MM.1S (cell line): ENCODE results near the gene SLC35F1.

Source experiments
- DNase-seq: peaks from one replicate; pipeline ENCODE4 v3.0.0-alpha.2; 2015
- H2AFZ ChIP-seq: fragments of 300-600 bp; sonication (generic); 2 replicates; pipeline ENCODE4 v1.6.0; 2016; ENCODE audit warnings: antibody characterized with exemption, low read length
- H3F3A ChIP-seq: fragments of 300-600 bp; sonication (generic); 2 replicates; pipeline ENCODE4 v1.6.1; 2016; ENCODE audit warnings: mild to moderate bottlenecking, antibody characterized with exemption, low read length, moderate library complexity, mixed read lengths; ENCODE audit not compliant: insufficient read depth
- H3K27ac ChIP-seq: fragments of 300-600 bp; sonication (generic); 2 replicates; pipeline ENCODE4 v1.5.1; 2016; ENCODE audit warnings: mild to moderate bottlenecking, low read length
- H3K27me3 ChIP-seq: fragments of 300-600 bp; sonication (generic); replicated peaks from 2 replicates; pipeline ENCODE4 v1.6.0; 2016; ENCODE audit warnings: low read length; ENCODE audit not compliant: insufficient read depth
- H3K36me3 ChIP-seq: fragments of 300-600 bp; sonication (generic); replicated peaks from 2 replicates; pipeline ENCODE4 v1.6.1; 2016; ENCODE audit warnings: mild to moderate bottlenecking, low read length, mixed read lengths; ENCODE audit not compliant: insufficient read depth
- H3K4me1 ChIP-seq: fragments of 300-600 bp; sonication (generic); 2 replicates; pipeline ENCODE4 v1.6.1; 2016; ENCODE audit warnings: low read length, mixed read lengths
- H3K4me2 ChIP-seq: fragments of 300-600 bp; sonication (generic); 2 replicates; pipeline ENCODE4 v1.6.0; 2016; ENCODE audit warnings: low read depth, low read length
- H3K4me3 ChIP-seq: fragments of 300-600 bp; sonication (generic); 2 replicates; pipeline ENCODE4 v1.5.1; 2016; ENCODE audit warnings: low read length, mixed read lengths
- H3K79me2 ChIP-seq: fragments of 300-600 bp; sonication (generic); 2 replicates; pipeline ENCODE4 v1.6.1; 2016; ENCODE audit warnings: mixed run types, low read length, mixed read lengths
- H3K9ac ChIP-seq: fragments of 300-600 bp; sonication (generic); 2 replicates; pipeline ENCODE4 v1.6.1; 2016; ENCODE audit warnings: low read length, mixed read lengths
- H3K9me2 ChIP-seq: fragments of 300-600 bp; sonication (generic); replicated peaks from 2 replicates; pipeline ENCODE4 v1.6.1; 2016; ENCODE audit warnings: mild to moderate bottlenecking, low read length, mixed read lengths; ENCODE audit not compliant: insufficient read depth
- H3K9me3 ChIP-seq: fragments of 300-600 bp; sonication (generic); replicated peaks from 2 replicates; pipeline ENCODE4 v1.6.1; 2016; ENCODE audit warnings: mild to moderate bottlenecking, low read length, mixed read lengths; ENCODE audit not compliant: insufficient read depth
- H4K20me1 ChIP-seq: fragments of 300-600 bp; sonication (generic); 2 replicates; pipeline ENCODE4 v1.6.1; 2016; ENCODE audit warnings: mild to moderate bottlenecking, low read length, moderate library complexity, mixed read lengths; ENCODE audit not compliant: insufficient read depth
- EZH2 ChIP-seq: fragments of 300-600 bp; sonication (generic); optimal IDR thresholded peaks from 2 replicates; pipeline ENCODE3; 2017; ENCODE audit warnings: low read depth, mild to moderate bottlenecking, antibody characterized with exemption, low read length, mixed read lengths
- EZH2phosphoT487 ChIP-seq: fragments of 300-600 bp; sonication (generic); IDR thresholded peaks from 2 replicates; pipeline ENCODE4 v1.6.1; 2018; ENCODE audit warnings: antibody characterized with exemption, low read length
- TF ChIP-seq, protein P1 (sequence below): fragments of 300-600 bp; sonication (generic); IDR thresholded peaks from 2 replicates; pipeline ENCODE4 v1.5.1; 2016; ENCODE audit warnings: antibody characterized with exemption, low read length, mixed read lengths

Gene SLC35F1

GRCh38 chr6:117932001-117932400 is 24.9 kb downstream of the SLC35F1 start:
- no peaks in the 10 kb centered on the region for H3F3A ChIP-seq

DNA sequence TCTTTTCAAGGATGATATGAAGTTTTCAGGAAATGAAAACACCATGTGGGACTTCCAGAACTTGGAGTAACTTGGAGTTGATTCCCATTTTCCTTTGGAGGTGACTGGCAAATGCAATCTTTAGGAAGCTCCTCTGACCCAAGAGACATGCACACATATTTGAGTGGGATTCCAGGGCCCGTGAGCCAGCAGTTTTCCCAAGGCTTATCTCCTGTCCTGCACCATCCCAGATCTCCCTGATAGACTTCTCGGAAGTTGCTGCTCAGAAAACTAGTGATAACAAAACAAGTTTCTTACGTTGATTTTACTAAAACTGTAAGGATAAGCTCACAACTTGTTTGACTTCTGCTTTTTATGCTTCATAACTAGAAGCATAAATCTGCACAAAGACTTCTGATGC is 25.6 kb downstream of the SLC35F1 start:
- H3K79me2 ChIP-seq, result no peaks in the 10 kb centered on the region
- no peaks in the 10 kb centered on the region for H4K20me1 ChIP-seq
- no peaks in the 10 kb centered on the region for H3K27me3 ChIP-seq
- TF ChIP-seq EZH2 (no peak), EZH2phosphoT487 (no peak)
- TF ChIP-seq, protein P1, sequence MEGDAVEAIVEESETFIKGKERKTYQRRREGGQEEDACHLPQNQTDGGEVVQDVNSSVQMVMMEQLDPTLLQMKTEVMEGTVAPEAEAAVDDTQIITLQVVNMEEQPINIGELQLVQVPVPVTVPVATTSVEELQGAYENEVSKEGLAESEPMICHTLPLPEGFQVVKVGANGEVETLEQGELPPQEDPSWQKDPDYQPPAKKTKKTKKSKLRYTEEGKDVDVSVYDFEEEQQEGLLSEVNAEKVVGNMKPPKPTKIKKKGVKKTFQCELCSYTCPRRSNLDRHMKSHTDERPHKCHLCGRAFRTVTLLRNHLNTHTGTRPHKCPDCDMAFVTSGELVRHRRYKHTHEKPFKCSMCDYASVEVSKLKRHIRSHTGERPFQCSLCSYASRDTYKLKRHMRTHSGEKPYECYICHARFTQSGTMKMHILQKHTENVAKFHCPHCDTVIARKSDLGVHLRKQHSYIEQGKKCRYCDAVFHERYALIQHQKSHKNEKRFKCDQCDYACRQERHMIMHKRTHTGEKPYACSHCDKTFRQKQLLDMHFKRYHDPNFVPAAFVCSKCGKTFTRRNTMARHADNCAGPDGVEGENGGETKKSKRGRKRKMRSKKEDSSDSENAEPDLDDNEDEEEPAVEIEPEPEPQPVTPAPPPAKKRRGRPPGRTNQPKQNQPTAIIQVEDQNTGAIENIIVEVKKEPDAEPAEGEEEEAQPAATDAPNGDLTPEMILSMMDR, result no peak
- H3K4me1 ChIP-seq, result no peaks in the 10 kb centered on the region
- no peak overlapping the region for H3K9ac ChIP-seq
- no peaks in the 10 kb centered on the region for H3K9me2 ChIP-seq
- H3K4me3 ChIP-seq, result no peak overlapping the region
- no peak for DNase-seq
- H3K4me2 ChIP-seq, result no peak overlapping the region
- no peaks in the 10 kb centered on the region for H3K36me3 ChIP-seq
- H3K9me3 ChIP-seq, result no peaks in the 10 kb centered on the region
- H2AFZ ChIP-seq, result no peak overlapping the region
- no peaks in the 10 kb centered on the region for H3F3A ChIP-seq
- H3K27ac ChIP-seq, result no peak overlapping the region

More at GRCh38 chr6:117932001-117932400, 24.9 kb downstream of the SLC35F1 start:
- no peak overlapping the region for H2AFZ ChIP-seq
- TF ChIP-seq EZH2phosphoT487 (no peak), EZH2 (no peak)
- TF ChIP-seq, protein P1, result no peak
- no peak for DNase-seq
- no peaks in the 10 kb centered on the region for H4K20me1 ChIP-seq
- H3K9me2 ChIP-seq, result no peaks in the 10 kb centered on the region
- H3K4me2 ChIP-seq, result no peak overlapping the region
- H3K79me2 ChIP-seq, result no peaks in the 10 kb centered on the region
- H3K4me3 ChIP-seq, result no peak overlapping the region
- no peak overlapping the region for H3K9ac ChIP-seq
- no peaks in the 10 kb centered on the region for H3K9me3 ChIP-seq
- no peaks in the 10 kb centered on the region for H3K36me3 ChIP-seq
- H3K27me3 ChIP-seq, result no peaks in the 10 kb centered on the region
- H3K27ac ChIP-seq, result no peak overlapping the region
- no peaks in the 10 kb centered on the region for H3K4me1 ChIP-seq

DNA sequence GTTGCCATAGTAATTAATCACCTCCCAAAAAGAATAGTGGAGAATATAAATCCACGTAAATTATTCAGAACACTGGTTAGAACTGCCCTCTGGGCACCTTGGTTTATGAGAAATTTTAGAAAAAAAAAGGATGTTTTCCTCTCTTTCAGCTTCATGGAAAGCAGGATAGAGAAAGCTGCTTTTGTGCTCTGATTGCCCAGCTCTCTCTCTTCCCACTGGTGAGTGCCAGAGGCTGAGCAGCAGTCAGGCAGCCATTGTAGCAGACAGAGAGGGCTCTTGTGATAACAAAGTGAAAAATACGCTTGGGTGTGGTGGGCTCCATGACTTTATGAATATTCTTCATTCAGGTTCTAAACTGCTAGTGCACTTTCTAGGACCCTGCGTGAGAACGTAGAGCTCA is 26.4 kb downstream of the SLC35F1 start:
- no peak overlapping the region for H3K9ac ChIP-seq
- H2AFZ ChIP-seq, result no peak overlapping the region
- H4K20me1 ChIP-seq, result no peaks in the 10 kb centered on the region
- DNase-seq, result no peak
- TF ChIP-seq EZH2 (no peak), EZH2phosphoT487 (no peak)
- TF ChIP-seq, protein P1, result no peak
- no peak overlapping the region for H3K4me3 ChIP-seq
- no peak overlapping the region for H3K4me2 ChIP-seq
- H3F3A ChIP-seq, result no peaks in the 10 kb centered on the region
- no peak overlapping the region for H3K27ac ChIP-seq
- H3K9me2 ChIP-seq, result no peaks in the 10 kb centered on the region
- H3K27me3 ChIP-seq, result no peaks in the 10 kb centered on the region
- H3K9me3 ChIP-seq, result no peaks in the 10 kb centered on the region
- H3K4me1 ChIP-seq, result no peaks in the 10 kb centered on the region
- H3K36me3 ChIP-seq, result no peaks in the 10 kb centered on the region
- H3K79me2 ChIP-seq, result no peaks in the 10 kb centered on the region
